Osteoblast (primary cell): ENCODE measurements around the gene ZDHHC13. TPM values are rescaled to one million over a fixed set of nuclear protein-coding genes. Genes with fewer than 3 reads are reported as not detected.

ENCODE experiments used
- DNase-seq: peaks from one replicate; pipeline ENCODE4 v3.0.0; 2011; ENCODE audit warnings: low spot score, mixed read lengths; ENCODE audit not compliant: insufficient read length; ENCODE audit errors: missing footprints
- H2AFZ ChIP-seq: 2 replicates; pipeline ENCODE4 v1.6.0; 2011; ENCODE audit warnings: mild to moderate bottlenecking, low read length
- H3K27ac ChIP-seq: 2 replicates; pipeline ENCODE4 v1.5.1; 2011; ENCODE audit warnings: mild to moderate bottlenecking, low read depth, low read length, moderate library complexity
- H3K27me3 ChIP-seq: 2 replicates; pipeline ENCODE4 v1.6.0; 2012; ENCODE audit warnings: mild to moderate bottlenecking, control low read depth, inconsistent platforms, low read length, moderate library complexity; ENCODE audit not compliant: insufficient read depth
- H3K36me3 ChIP-seq: 2 replicates; pipeline ENCODE4 v1.5.1; 2011; ENCODE audit warnings: mild to moderate bottlenecking, low read length, control low read depth, moderate library complexity; ENCODE audit not compliant: insufficient read depth
- H3K4me1 ChIP-seq: 2 replicates; pipeline ENCODE4 v1.5.1; 2011; ENCODE audit warnings: mild to moderate bottlenecking, low read length, control low read depth, moderate library complexity; ENCODE audit not compliant: insufficient read depth
- H3K4me2 ChIP-seq: 2 replicates; pipeline ENCODE4 v1.6.0; 2011; ENCODE audit warnings: mild to moderate bottlenecking, low read length; ENCODE audit not compliant: insufficient read depth
- H3K4me3 ChIP-seq: fragments of 200-600 bp; sonication (generic); 3 replicates; pipeline ENCODE4 v1.5.1; 2012; ENCODE audit warnings: mild to moderate bottlenecking, low read length, inconsistent platforms; ENCODE audit not compliant: insufficient read depth
- H3K79me2 ChIP-seq: 2 replicates; pipeline ENCODE4 v1.6.0; 2012; ENCODE audit warnings: mild to moderate bottlenecking, low read length, control low read depth, inconsistent platforms; ENCODE audit not compliant: insufficient read depth
- H3K9me3 ChIP-seq: 2 replicates; pipeline ENCODE4 v1.5.1; 2011; ENCODE audit warnings: low read depth, low read length, control low read depth
- H4K20me1 ChIP-seq: 2 replicates; pipeline ENCODE4 v1.6.0; 2012; ENCODE audit warnings: mild to moderate bottlenecking, low read length, control low read depth; ENCODE audit not compliant: insufficient read depth
- CTCF ChIP-seq: IDR thresholded peaks from 2 replicates; pipeline ENCODE4 v1.5.1; 2011; ENCODE audit warnings: mild to moderate bottlenecking, low read depth, low read length, moderate library complexity; ENCODE audit errors: extremely low read depth
- total RNA-seq: library from RNA; depleted of rRNA; stranded (reverse); fragments of >200 nt; gene quantifications from 2 replicates; pipeline ENCODE4 v1.2.3, GENCODE V29; 2012

The ZDHHC13 gene
- total RNA-seq, 1 donor = 16.6 TPM

GRCh38 chr11:19091366-19091765 is 25.6 kb upstream of the ZDHHC13 start:
- H3K4me1 ChIP-seq = peaks cover 19% of the 10 kb centered on the region
- no peak overlapping the region for H3K27ac ChIP-seq
- H3K4me2 ChIP-seq = no peak overlapping the region
- TF ChIP-seq CTCF = no peak
- no peak overlapping the region for H2AFZ ChIP-seq
- DNase-seq = no peak
- peaks cover 6% of the 10 kb centered on the region for H3K27me3 ChIP-seq
- no peaks in the 10 kb centered on the region for H3K79me2 ChIP-seq
- H3K36me3 ChIP-seq = no peaks in the 10 kb centered on the region
- H3K4me3 ChIP-seq = no peak overlapping the region
- H3K9me3 ChIP-seq = no peaks in the 10 kb centered on the region
- H4K20me1 ChIP-seq = no peaks in the 10 kb centered on the region

- H3K79me2 ChIP-seq = no peaks in the 10 kb centered on the region
- no peak for TF ChIP-seq CTCF
- no peak overlapping the region for H3K27ac ChIP-seq
- H3K9me3 ChIP-seq = no peaks in the 10 kb centered on the region
- no peak overlapping the region for H3K4me3 ChIP-seq
- peaks cover 14% of the 10 kb centered on the region for H3K4me1 ChIP-seq
- H4K20me1 ChIP-seq = no peaks in the 10 kb centered on the region
- DNase-seq = no peak
- no peak overlapping the region for H2AFZ ChIP-seq
- no peak overlapping the region for H3K4me2 ChIP-seq
- H3K27me3 ChIP-seq = peaks cover 9% of the 10 kb centered on the region
- no peaks in the 10 kb centered on the region for H3K36me3 ChIP-seq
Measured at GRCh38 chr11:19092342-19092741, 24.6 kb upstream of the ZDHHC13 start.

- no peak overlapping the region for H3K4me2 ChIP-seq
- H3K27ac ChIP-seq = no peak overlapping the region
- H2AFZ ChIP-seq = no peak overlapping the region
- DNase-seq = no peak
- no peaks in the 10 kb centered on the region for H3K79me2 ChIP-seq
- no peaks in the 10 kb centered on the region for H3K36me3 ChIP-seq
- no peak overlapping the region for H3K4me3 ChIP-seq
- H4K20me1 ChIP-seq = no peaks in the 10 kb centered on the region
- peaks cover 13% of the 10 kb centered on the region for H3K27me3 ChIP-seq
- H3K4me1 ChIP-seq = peaks cover 10% of the 10 kb centered on the region
- H3K9me3 ChIP-seq = no peaks in the 10 kb centered on the region
- no peak for TF ChIP-seq CTCF
Measured at GRCh38 chr11:19092850-19093249, 24.1 kb upstream of the ZDHHC13 start.

GRCh38 chr11:19093976-19094375 is 23.0 kb upstream of the ZDHHC13 start:
- peaks cover 6% of the 10 kb centered on the region for H3K4me1 ChIP-seq
- DNase-seq = peak; percentile 65
- no peak overlapping the region for H3K4me3 ChIP-seq
- H4K20me1 ChIP-seq = no peaks in the 10 kb centered on the region
- H3K27me3 ChIP-seq = peaks cover 13% of the 10 kb centered on the region
- no peaks in the 10 kb centered on the region for H3K9me3 ChIP-seq
- no peak overlapping the region for H3K4me2 ChIP-seq
- TF ChIP-seq CTCF = no peak
- no peaks in the 10 kb centered on the region for H3K79me2 ChIP-seq
- no peaks in the 10 kb centered on the region for H3K36me3 ChIP-seq
- no peak overlapping the region for H2AFZ ChIP-seq
- no peak overlapping the region for H3K27ac ChIP-seq
